Mammary epithelial cell (primary cell): ENCODE measurements around the gene ST6GAL1.

Experiments used
- CTCF ChIP-seq, 2 donors: IDR thresholded peaks in 1 of 2; conservative IDR thresholded peaks in 1 of 2; 2 replicates each; pipeline ENCODE4 v1.5.1; 2011 to 2012; ENCODE audit warnings: inconsistent platforms in 2 of 2, low read length in 2 of 2, mild to moderate bottlenecking in 2 of 2, control low read depth in 1 of 2, low read depth in 1 of 2; ENCODE audit not compliant: insufficient read depth in 1 of 2; ENCODE audit errors: extremely low read depth in 1 of 2
- EZH2 ChIP-seq: IDR thresholded peaks from 2 replicates; pipeline ENCODE4 v1.6.1; 2012; ENCODE audit warnings: low read length, inconsistent platforms, borderline replicate concordance

- TF ChIP-seq CTCF (conservative IDR thresholded peaks at IDR 0.05 in 1 of 2, IDR thresholded peaks at IDR 0.05 in 1 of 2; ENCODE audit: extremely low read depth in 1 of 2, insufficient read depth in 1 of 2, low read depth in 1 of 2, low read length in 2 of 2) = no peak
- no peak for TF ChIP-seq EZH2
Measured at GRCh38 chr3:186993210-186993782, 63.0 kb downstream of the ST6GAL1 start.
